Measurements from ENCODE around the gene FAH.
A peak's percentile ranks its signal among the peaks of the same experiment; 100 is the strongest.
"Not testable (repeated sequence)": the region's sequence is repeated elsewhere in the genome, so short reads cannot be mapped to it uniquely, and the experiment has no call there.

The FAH gene
- 3.2 to 4.0 (median 3.6) reads per million in 4 donors for total RNA-seq

GRCh38 chr15:80152896-80153876 lies at the start of gene FAH:
TSS of gene FAH (plus strand) at chr15:80152999. CDS start at chr15:80153055, 56 bp downstream.
- DNase-seq = peak in 3 of 5 donors; percentile 15 to 68 (median 19)

DNA sequence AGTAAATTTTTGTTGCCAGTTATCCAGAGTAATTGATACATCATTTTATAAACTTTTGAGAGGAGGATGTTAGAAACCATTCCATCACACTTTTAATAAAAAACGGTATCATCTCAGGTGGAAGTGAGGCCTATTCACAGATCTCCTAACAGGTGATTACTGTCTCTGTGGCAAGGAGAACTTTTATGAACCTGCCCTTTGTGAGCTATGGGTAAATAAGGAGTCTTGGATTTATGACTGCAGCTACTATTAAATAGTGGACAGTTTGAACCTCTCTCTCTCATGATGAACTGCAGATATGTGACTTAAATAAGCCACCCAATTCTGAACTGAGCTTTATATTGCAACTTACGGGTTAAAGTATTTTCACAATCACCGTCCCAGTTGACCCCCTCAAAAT lies 47.6 kb upstream of the FAH start:
- no peak for DNase-seq

GRCh38 chr15:80105595-80105994 lies 47.2 kb upstream of the FAH start:
- no peak for DNase-seq

DNA sequence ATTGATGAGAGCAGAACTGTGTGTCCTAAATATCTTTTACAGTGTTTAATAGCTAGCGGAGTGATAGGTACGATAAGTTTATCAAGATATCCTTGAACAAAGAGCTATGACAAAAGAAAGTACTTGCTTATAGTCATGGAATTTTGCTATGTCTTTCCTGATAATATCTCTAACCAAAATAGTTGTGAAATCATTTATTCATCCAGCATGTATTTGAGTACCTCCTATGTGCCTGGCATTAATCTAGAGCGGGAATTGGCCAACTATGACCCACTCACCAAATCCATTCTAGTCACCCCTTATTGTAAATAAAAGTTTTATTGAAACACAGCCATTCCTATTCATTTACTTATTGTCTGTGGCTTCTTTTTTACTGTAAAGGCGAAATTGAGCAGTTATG lies 46.7 kb upstream of the FAH start:
- no peak for DNase-seq

- DNase-seq = no peak
Measured at GRCh38 chr15:80107204-80107603, 45.6 kb upstream of the FAH start.

DNA sequence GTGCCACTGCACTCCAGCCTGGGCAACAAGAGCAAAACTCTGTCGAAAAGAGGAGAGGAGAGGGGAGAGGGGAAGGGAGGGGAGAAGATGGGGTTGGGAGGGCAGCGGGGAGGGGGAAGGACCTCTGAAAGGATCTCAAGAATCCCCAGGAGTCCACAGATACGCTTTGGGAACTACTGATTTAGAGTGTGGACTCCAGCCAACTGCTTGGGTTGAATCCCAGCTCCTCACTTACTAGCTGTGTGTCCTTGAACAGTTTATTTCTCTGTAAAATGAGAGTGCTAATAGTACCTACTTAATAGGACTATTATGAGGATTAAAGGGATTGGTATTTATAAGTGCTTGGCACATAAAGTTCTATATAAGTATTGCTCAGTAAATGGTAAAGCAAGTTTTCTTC lies 45.0 kb upstream of the FAH start:
- DNase-seq = no peak

DNA sequence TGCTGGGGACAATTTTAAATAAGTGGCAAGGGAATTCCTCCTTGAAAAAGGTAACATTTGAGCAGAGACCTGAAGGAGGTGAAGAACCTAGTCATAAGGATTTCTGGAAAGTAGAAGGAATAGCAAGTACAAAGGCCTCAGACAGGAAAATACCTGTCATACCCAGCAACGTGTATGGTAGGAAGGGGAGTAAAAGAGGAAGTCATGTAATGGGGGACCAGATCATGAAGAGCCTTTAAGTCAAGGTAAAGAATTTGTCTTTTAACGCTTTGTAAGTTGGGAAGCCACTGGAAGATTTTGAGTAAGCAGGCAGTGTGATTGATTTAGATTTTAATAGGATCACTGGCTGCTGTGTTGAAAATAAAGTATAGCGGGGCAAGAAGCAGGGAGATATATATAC lies 43.4 kb upstream of the FAH start:
- no peak for DNase-seq

- no peak for DNase-seq
Measured at GRCh38 chr15:80110920-80111319, 41.9 kb upstream of the FAH start.

DNA sequence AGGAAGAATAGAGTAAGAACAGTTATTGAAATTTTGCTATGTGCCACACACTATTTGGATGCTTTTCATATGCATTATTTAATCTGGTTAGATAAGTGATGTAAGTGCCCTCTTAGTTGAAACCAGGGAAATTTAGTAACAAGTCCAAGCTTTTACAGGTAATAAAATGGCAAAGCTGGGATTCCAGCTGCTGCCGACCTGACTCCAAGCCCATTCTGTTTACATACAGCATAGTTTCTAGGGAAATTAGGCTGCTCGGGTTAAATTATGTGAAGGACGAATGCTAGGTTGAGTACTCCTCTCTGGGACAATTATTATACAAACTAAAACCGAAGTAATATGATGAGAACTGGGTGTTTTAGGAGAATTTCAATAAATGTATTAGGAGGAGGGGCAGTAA lies 38.7 kb upstream of the FAH start:
- DNase-seq = no peak

GRCh38 chr15:80115021-80115420 lies 37.8 kb upstream of the FAH start:
- DNase-seq = no peak

DNA sequence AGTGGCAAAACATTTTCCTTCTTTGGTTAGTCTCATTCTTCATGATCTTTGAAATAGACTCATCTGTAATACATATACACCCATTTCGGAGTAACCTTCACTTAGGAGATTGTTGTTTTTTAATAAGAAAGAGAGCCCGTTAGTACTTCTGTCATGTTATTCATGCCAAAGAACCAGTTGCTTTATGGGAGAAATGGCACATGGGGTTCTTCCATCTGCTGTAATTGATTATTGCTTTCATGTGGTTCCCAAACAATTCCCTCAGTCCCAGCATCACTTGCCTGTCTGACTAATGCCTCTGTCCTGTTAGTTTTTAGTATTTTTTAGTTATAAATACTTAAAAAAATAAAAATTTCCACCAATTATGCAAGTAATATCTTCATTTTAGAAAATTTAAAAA lies 33.8 kb upstream of the FAH start:
- no peak for DNase-seq

GRCh38 chr15:80120636-80121035 lies 32.2 kb upstream of the FAH start:
- no peak for DNase-seq

DNA sequence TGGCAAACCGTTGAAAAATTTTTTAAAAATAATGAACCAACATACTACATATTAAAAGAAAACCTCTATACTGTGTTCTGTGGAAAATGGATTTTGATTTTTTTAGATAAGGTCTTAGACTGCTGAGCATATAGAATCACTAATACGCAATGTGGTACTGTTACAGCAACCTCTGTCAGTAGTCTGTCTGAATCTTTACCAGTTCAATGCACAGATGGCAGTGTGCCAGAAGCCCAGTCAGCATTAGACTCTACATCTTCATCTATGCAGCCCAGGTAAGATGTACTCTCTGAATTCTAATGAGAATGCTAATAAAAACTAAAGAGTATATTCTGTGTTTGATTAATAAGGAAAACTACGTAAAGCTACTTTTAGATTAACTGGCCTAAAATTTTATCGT lies 31.3 kb upstream of the FAH start:
- no peak for DNase-seq

- no peak for DNase-seq
Measured at GRCh38 chr15:80123034-80123433, 29.8 kb upstream of the FAH start.

DNA sequence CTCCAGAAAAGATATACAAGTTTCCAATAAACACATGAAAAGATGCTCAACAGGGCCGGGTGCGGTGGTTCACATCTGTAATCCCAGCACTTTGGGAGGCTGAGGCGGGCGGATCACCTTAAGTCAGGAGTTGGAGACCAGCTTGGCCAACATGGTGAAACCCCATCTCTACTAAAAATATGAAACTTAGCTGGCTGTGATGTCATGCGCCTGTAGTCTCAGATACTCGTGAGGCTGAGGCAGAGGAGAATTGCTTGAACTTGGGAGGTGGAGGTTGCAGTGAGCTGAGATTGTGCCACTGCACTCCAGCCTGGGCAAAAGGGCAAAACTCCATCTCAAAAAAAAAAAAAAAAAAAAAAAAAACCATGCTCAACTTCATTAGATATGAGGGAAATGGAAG lies 25.5 kb upstream of the FAH start:
- not testable (repeated sequence) for DNase-seq

DNA sequence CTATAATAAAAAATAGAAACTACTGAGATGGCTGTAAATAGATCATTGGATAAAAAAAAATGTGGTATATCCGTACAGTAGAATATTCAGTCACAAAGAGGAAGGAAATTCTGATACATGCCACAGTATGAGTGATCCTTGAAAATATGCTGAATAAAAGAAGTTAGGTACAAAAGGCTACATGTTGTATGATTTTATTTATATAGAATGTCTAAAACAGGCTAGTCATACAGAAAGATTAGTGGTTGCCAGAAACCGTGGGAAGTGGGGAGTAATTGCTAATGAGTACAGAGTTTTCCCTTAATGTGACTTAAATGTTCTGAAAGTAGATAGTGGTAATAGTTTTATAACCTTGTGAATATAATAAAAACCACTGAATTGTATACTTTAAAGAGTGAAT lies 24.9 kb upstream of the FAH start:
- DNase-seq = no peak

- no peak for DNase-seq
Measured at GRCh38 chr15:80132382-80132781, 20.4 kb upstream of the FAH start.

DNA sequence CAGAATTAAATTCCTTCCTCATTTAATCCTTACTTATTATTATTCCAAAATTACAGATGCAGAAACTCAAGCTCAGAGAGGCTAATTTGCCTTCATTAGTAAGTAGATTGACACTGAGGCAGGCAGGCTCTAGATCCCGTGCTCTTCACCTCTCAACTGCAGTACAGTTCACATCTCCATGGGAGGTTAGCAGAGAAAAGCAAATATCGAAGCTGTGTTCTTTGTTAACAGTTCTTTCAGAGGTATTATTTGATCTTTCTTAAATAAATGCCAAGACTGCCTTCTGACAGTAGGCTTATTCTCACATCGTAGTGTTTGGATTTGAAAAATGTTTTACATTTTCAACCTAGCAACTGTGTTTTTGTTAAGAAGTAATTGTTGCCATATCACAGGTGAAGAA lies 15.9 kb upstream of the FAH start:
- no peak for DNase-seq

DNA sequence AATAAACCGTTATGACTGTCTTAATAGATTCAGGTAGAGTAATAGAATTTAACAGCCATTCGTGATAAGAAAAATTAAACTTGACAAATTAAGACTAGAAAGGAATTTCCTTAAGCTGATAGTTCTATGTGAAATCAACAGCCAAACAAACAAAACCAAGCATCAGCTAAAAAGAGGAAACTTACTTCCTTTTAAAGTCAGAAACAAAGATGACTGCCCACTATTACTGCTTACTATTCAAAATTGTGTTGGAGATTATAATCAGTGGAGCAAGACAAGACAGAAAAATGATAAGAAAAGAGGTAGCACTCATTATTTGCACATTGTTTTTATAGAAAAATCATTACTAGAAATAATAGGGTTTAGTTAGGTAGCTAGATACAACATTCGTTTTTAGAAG lies 13.8 kb upstream of the FAH start:
- DNase-seq = no peak

- no peak for DNase-seq
Measured at GRCh38 chr15:80140909-80141308, 11.9 kb upstream of the FAH start.

- DNase-seq = no peak
Measured at GRCh38 chr15:80141916-80142598, 10.7 kb upstream of the FAH start.

- no peak for DNase-seq
Measured at GRCh38 chr15:80142646-80143045, 10.2 kb upstream of the FAH start.

- DNase-seq = no peak
Measured at GRCh38 chr15:80151148-80151547, 1.7 kb upstream of the FAH start.

- no peak for DNase-seq
Measured at GRCh38 chr15:80151576-80151975, 1.2 kb upstream of the FAH start.
